K562 (cell line): Measurements from ENCODE around the gene TTBK2. TPM values are rescaled to one million over a fixed set of nuclear protein-coding genes. Genes with fewer than 3 reads are reported as not detected.

Experiments used
- ATAC-seq: fragments of 200-7000 bp; cut with Tn5 transposase; 3 replicates; pipeline ENCODE4 v1.9.1; 2020; ENCODE audit warnings: moderate library complexity
- BruUV-seq: library from RNA; stranded (reverse); fragments of 400-500 nt; replicated peaks from 2 replicates; lab custom pipeline; 2021; lab: Mats Ljungman, UMichigan
- CTCF ChIA-PET: fragments of 300-600 bp; formaldehyde crosslinking; extraction: SDS; loops from one replicate; lab custom pipeline; 2021; ENCODE audit warnings: low intra/inter-chr PET ratio; lab: Yijun Ruan, JAX
- POLR2A ChIA-PET: fragments of 300-600, 350-650 bp; sonication (Branson Sonifier 250); formaldehyde crosslinking; extraction: SDS; loops from one replicate; lab custom pipeline; 2021; ENCODE audit warnings: antibody characterized with exemption, inconsistent platforms; lab: Yijun Ruan, JAX
- DNase-seq, 4 experiments: peaks; one replicate each; pipeline versions ENCODE4 v3.0.0 to v3.0.0-alpha.2; 2011 to 2018; ENCODE audit warnings: low spot score in 3 of 4, mixed read lengths in 3 of 4; ENCODE audit errors: extremely low read depth in 1 of 4
- FAIRE-seq: peaks from 2 replicates; lab custom pipeline; 2011; peaks lifted over from hg19 to GRCh38; lab: Jason Lieb, UNC
- H2AFZ ChIP-seq: 2 replicates; pipeline ENCODE4 v1.6.0; 2011; ENCODE audit warnings: low read depth, low read length, control low read depth, inconsistent platforms
- H3K27ac ChIP-seq: fragments of 200-600 bp; 3 replicates; pipeline ENCODE4 v1.8.0; 2011; ENCODE audit warnings: low read depth, mild to moderate bottlenecking, control low read depth, inconsistent platforms, low read length, moderate library complexity, mixed read lengths; ENCODE audit errors: extremely low read depth
- H3K27me3 ChIP-seq, 2 experiments: fragments of 300-600 bp in 1 of 2; 2 replicates in 1 of 2; 3 replicates in 1 of 2; pipeline versions ENCODE4 v1.6.0 to v1.8.0; 2011; ENCODE audit warnings: inconsistent platforms in 2 of 2, low read length in 2 of 2, mild to moderate bottlenecking in 1 of 2, mixed read lengths in 1 of 2, moderate library complexity in 1 of 2; ENCODE audit not compliant: control insufficient read depth in 2 of 2, insufficient read depth in 2 of 2
- H3K36me3 ChIP-seq: fragments of 300-600 bp; 3 replicates; pipeline ENCODE4 v1.8.0; 2011; ENCODE audit warnings: mild to moderate bottlenecking, low read length, inconsistent platforms; ENCODE audit not compliant: control insufficient read depth, insufficient read depth
- H3K4me1 ChIP-seq, 2 experiments: fragments of 200-600 bp in 1 of 2; replicated peaks in 1 of 2; 2 replicates in 1 of 2; 3 replicates in 1 of 2; pipeline versions ENCODE4 v1.5.1 to v1.8.0; 2011; ENCODE audit warnings: inconsistent platforms in 2 of 2, low read length in 2 of 2, mild to moderate bottlenecking in 1 of 2, mixed read lengths in 1 of 2, moderate library complexity in 1 of 2; ENCODE audit not compliant: control insufficient read depth in 2 of 2, insufficient read depth in 2 of 2
- H3K4me2 ChIP-seq: 2 replicates; pipeline ENCODE4 v1.6.1; 2011; ENCODE audit warnings: low read length, control low read depth, inconsistent platforms, mixed read lengths; ENCODE audit not compliant: insufficient read depth
- H3K4me3 ChIP-seq: fragments of 200-600 bp; sonication (generic), shearing (Covaris generic); 2 replicates; pipeline ENCODE4 v1.5.1; 2016; ENCODE audit warnings: control low read depth, inconsistent platforms
- H3K79me2 ChIP-seq: fragments of 200-600 bp; 3 replicates; pipeline ENCODE4 v1.8.0; 2011; ENCODE audit warnings: low read length, inconsistent platforms; ENCODE audit not compliant: control insufficient read depth, insufficient read depth
- H3K9ac ChIP-seq, 2 experiments: 2 replicates each; pipeline versions ENCODE4 v1.6.0 to v1.6.1; 2011; ENCODE audit warnings: low read depth in 2 of 2, low read length in 2 of 2, control low read depth in 1 of 2, inconsistent platforms in 1 of 2, mild to moderate bottlenecking in 1 of 2, mixed read lengths in 1 of 2; ENCODE audit not compliant: insufficient read depth in 1 of 2
- H3K9me1 ChIP-seq: one replicate; pipeline ENCODE4 v1.6.0; 2011; ENCODE audit warnings: inconsistent platforms, mild to moderate bottlenecking, low read length, moderate library complexity; ENCODE audit not compliant: control insufficient read depth, insufficient read depth
- H3K9me3 ChIP-seq: replicated peaks from 2 replicates; pipeline ENCODE4 v1.5.1; 2011; ENCODE audit warnings: low read depth, low read length, inconsistent platforms; ENCODE audit not compliant: control insufficient read depth, insufficient read depth
- H4K20me1 ChIP-seq: replicated peaks from 2 replicates; pipeline ENCODE4 v1.6.1; 2011; ENCODE audit warnings: low read length, inconsistent platforms, mixed read lengths; ENCODE audit not compliant: control insufficient read depth, insufficient read depth
- MCM7 ChIP-seq, 2 experiments: fragments of 450-650 bp; IDR thresholded peaks; 2 replicates each; pipeline ENCODE4 v1.6.1; 2016 to 2018
- PHB2 ChIP-seq: fragments of 450-650 bp; IDR thresholded peaks from 2 replicates; pipeline ENCODE4 v1.6.1; 2017; ENCODE audit warnings: low read depth
- POLR2G ChIP-seq: fragments of 200-400 bp; formaldehyde crosslinking; IDR thresholded peaks from 2 replicates; pipeline ENCODE4 v1.6.1; 2017; ENCODE audit warnings: low read depth, mild to moderate bottlenecking, antibody characterized with exemption, low read length, moderate library complexity
- POLR3A ChIP-seq: IDR thresholded peaks from 2 replicates; pipeline ENCODE4 v1.6.1; 2011; ENCODE audit warnings: borderline replicate concordance, mild to moderate bottlenecking, moderate library complexity; ENCODE audit not compliant: insufficient read length, insufficient read depth; ENCODE audit errors: extremely low read depth
- SMARCA5 ChIP-seq: fragments of 450-650 bp; IDR thresholded peaks from 2 replicates; pipeline ENCODE4 v1.6.1; 2016
- WGBS: fragments of 100-300 bp; shearing (Covaris generic); methylation state at CpG from one replicate; pipeline ENCODE4 v1.1.6; 2016; ENCODE audit warnings: low coverage, mixed read lengths; ENCODE audit not compliant: insufficient coverage; ENCODE audit errors: missing lambda C conversion rate; 5-methylcytosine and 5-hydroxymethylcytosine counted together
- in situ Hi-C: fragments of 300-500 bp; cut with MboI; formaldehyde crosslinking; loops from 4 replicates; pipeline ENCODE4 v1.15.0; 2018; ENCODE audit warnings: inconsistent platforms, mixed read lengths
- intact Hi-C: fragments of 100-400 bp; cut with micrococcal nuclease; formaldehyde crosslinking; loops from 2 replicates; pipeline ENCODE4 v1.14.2; 2022
- polyA plus RNA-seq, 8 experiments: library from polyadenylated mRNA; depleted of rRNA in 4 of 8; stranded (reverse) in 5 of 8; unstranded in 3 of 8; fragments of >200 nt; fragmentation: Nextera tagmentation in 2 of 8; fragmentation: Illumina TruSeq in 1 of 8; extraction: Ambion mirVana in 2 of 8; extraction: Trizol in 1 of 8; gene quantifications; 2 replicates each; pipeline versions ENCODE4 v1.2.1 to v1.2.3, GENCODE V29; 2011 to 2014; ENCODE audit warnings: inconsistent platforms in 1 of 8, missing spikeins in 1 of 8
- total RNA-seq, 7 experiments: library from RNA; depleted of rRNA in 6 of 7; stranded (reverse); fragments of >200 nt in 6 of 7; fragmentation: Illumina TruSeq in 2 of 7; extraction: Trizol in 2 of 7; gene quantifications; 2 replicates each; pipeline versions ENCODE4 v1.2.1 to v1.2.3, GENCODE V29; 2011 to 2021; ENCODE audit warnings: low replicate concordance in 1 of 7
- TF ChIP-seq, protein P1 (sequence below): fragments of 450-650 bp; formaldehyde crosslinking; conservative IDR thresholded peaks from 2 replicates; pipeline ENCODE4 v1.4.0; 2022; ENCODE audit warnings: mild to moderate bottlenecking, missing genetic modification characterization
- TF ChIP-seq, protein P2 (sequence below): fragments of 250-450 bp; sonication (Bioruptor Pico); IDR thresholded peaks from 2 replicates; pipeline ENCODE4 v1.5.0; 2020; ENCODE audit warnings: mild to moderate bottlenecking, borderline replicate concordance
- TF ChIP-seq, protein P3 (sequence below): fragments of 250-450 bp; sonication (Bioruptor Pico); IDR thresholded peaks from 2 replicates; pipeline ENCODE4 v1.8.0; 2022; ENCODE audit warnings: inconsistent platforms

The TTBK2 gene
- total and polyA plus RNA-seq, 9 of the 15 experiments (the other 6 are each of a cell fraction or from before 2014, with no cell fraction given), result 0.89 to 8.0 (median 4.8) TPM

DNA sequence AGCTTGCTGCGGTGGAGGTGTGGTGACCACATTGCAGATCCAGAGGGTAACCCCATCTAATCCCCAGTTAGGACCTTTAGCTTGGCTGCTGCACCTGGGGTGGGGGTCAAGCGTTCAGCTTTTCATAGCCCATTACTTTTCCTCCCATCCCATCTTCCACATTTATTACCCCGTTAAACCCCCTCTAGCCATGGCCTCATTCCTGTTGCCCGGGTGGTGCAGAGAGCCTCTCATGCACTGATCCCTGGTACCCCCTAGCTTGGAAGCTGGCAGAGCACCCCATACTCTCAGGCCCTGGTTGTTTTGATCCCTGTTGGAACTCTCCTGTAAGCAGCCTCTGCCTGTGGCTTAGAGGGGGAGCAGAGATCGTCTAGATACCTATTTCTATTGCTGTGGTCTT, 204.5 kb downstream of the TTBK2 start (continued):
- TF ChIP-seq, protein P1, sequence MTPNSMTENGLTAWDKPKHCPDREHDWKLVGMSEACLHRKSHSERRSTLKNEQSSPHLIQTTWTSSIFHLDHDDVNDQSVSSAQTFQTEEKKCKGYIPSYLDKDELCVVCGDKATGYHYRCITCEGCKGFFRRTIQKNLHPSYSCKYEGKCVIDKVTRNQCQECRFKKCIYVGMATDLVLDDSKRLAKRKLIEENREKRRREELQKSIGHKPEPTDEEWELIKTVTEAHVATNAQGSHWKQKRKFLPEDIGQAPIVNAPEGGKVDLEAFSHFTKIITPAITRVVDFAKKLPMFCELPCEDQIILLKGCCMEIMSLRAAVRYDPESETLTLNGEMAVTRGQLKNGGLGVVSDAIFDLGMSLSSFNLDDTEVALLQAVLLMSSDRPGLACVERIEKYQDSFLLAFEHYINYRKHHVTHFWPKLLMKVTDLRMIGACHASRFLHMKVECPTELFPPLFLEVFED, result no peak
- TF ChIP-seq, protein P2, sequence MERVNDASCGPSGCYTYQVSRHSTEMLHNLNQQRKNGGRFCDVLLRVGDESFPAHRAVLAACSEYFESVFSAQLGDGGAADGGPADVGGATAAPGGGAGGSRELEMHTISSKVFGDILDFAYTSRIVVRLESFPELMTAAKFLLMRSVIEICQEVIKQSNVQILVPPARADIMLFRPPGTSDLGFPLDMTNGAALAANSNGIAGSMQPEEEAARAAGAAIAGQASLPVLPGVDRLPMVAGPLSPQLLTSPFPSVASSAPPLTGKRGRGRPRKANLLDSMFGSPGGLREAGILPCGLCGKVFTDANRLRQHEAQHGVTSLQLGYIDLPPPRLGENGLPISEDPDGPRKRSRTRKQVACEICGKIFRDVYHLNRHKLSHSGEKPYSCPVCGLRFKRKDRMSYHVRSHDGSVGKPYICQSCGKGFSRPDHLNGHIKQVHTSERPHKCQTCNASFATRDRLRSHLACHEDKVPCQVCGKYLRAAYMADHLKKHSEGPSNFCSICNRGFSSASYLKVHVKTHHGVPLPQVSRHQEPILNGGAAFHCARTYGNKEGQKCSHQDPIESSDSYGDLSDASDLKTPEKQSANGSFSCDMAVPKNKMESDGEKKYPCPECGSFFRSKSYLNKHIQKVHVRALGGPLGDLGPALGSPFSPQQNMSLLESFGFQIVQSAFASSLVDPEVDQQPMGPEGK, result no peak
- TF ChIP-seq MCM7 (IDR thresholded peaks at IDR 0.05) (no peak), SMARCA5 (no peak)

DNA sequence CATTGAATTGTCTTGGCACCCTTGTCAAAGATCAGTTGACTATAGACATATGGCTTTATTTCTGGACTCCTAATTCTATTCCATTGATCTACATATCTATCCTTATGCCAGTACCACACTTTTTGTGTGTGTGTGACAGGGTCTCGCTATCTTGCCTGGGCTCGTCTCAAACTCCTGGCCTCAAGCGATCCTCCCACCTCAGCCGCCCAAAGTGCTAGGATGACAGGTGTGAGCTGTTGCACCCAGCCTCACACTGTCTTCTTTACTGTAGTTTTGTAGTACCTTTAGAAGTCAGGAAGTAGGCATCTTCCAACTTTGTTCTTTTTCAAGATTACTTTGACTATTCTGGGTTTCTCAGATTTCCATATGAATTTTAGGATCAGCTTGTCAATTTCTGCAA, 208.0 kb downstream of the TTBK2 start:
- ATAC-seq (no peak), FAIRE-seq (no peak), DNase-seq (no peak)
- Histone ChIP-seq H3K27ac (no peak overlapping the region), H3K9me1 (no peaks in the 10 kb centered on the region), H3K4me3 (no peak overlapping the region), H3K9me3 (no peaks in the 10 kb centered on the region), H3K36me3 (no peaks in the 10 kb centered on the region), H3K27me3 (no peaks in the 10 kb centered on the region), H4K20me1 (no peaks in the 10 kb centered on the region), H3K4me1 (no peaks in the 10 kb centered on the region), H3K79me2 (no peaks in the 10 kb centered on the region), H3K4me2 (no peak overlapping the region), H2AFZ (no peak overlapping the region), H3K9ac (no peak overlapping the region)
- ChIA-PET CTCF (no interaction called here), POLR2A (interaction anchor here (0.6 to 1.6 kb wide), 2 partner anchors 12 to 497 kb away, joined by 3 read pairs; no protein-coding TSS in a partner anchor)
- WGBS, result 65% methylated on average over 4 of the region's 4 CpGs
- in situ Hi-C loops (loop anchor here (5.0 to 10.0 kb wide), 2 partner anchors 490 to 562 kb away; no protein-coding TSS in a partner anchor), intact Hi-C loops (no loop called here)
- no TSS peak for BruUV-seq
- TF ChIP-seq, protein P3, sequence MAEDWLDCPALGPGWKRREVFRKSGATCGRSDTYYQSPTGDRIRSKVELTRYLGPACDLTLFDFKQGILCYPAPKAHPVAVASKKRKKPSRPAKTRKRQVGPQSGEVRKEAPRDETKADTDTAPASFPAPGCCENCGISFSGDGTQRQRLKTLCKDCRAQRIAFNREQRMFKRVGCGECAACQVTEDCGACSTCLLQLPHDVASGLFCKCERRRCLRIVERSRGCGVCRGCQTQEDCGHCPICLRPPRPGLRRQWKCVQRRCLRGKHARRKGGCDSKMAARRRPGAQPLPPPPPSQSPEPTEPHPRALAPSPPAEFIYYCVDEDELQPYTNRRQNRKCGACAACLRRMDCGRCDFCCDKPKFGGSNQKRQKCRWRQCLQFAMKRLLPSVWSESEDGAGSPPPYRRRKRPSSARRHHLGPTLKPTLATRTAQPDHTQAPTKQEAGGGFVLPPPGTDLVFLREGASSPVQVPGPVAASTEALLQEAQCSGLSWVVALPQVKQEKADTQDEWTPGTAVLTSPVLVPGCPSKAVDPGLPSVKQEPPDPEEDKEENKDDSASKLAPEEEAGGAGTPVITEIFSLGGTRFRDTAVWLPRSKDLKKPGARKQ (CRISPR knock-in tag), result no peak
- TF ChIP-seq PHB2, result no peak
- TF ChIP-seq POLR3A, result no peak
- no peak for TF ChIP-seq POLR2G
